Femur (tissue), 1 donor: ENCODE measurements around the gene NLN.
A peak's percentile ranks its signal among the peaks of the same experiment; 100 is the strongest.
"Not testable (repeated sequence)": the region's sequence is repeated elsewhere in the genome, so short reads cannot be mapped to it uniquely, and the experiment has no call there.

Experiments used
- DNase-seq: peaks from one replicate; pipeline ENCODE4 v3.0.0-alpha.2; 2017

NLN gene

GRCh38 chr5:65775476-65775875 is 53.5 kb downstream of the NLN start:
- DNase-seq: no peak

- no peak for DNase-seq
Observed at GRCh38 chr5:65776441-65777141, 54.6 kb downstream of the NLN start.

- no peak for DNase-seq
Observed at GRCh38 chr5:65778126-65778525, 56.1 kb downstream of the NLN start.

GRCh38 chr5:65779643-65780042 is 57.6 kb downstream of the NLN start:
- DNase-seq: no peak

- not testable (repeated sequence) for DNase-seq
Observed at GRCh38 chr5:65788296-65788695, 66.3 kb downstream of the NLN start.

- no peak for DNase-seq
Observed at GRCh38 chr5:65790371-65791163, 68.6 kb downstream of the NLN start.

GRCh38 chr5:65791712-65792673 is 70.0 kb downstream of the NLN start:
- peak; percentile 55 for DNase-seq

GRCh38 chr5:65796269-65796668 is 74.3 kb downstream of the NLN start:
- no peak for DNase-seq

- no peak for DNase-seq
Observed at GRCh38 chr5:65796751-65797316, 74.8 kb downstream of the NLN start.

- DNase-seq: no peak
Observed at GRCh38 chr5:65797481-65797880, 75.5 kb downstream of the NLN start.

- no peak for DNase-seq
Observed at GRCh38 chr5:65799857-65800256, 77.9 kb downstream of the NLN start.

- DNase-seq: no peak
Observed at GRCh38 chr5:65800775-65801174, 78.8 kb downstream of the NLN start.

- no peak for DNase-seq
Observed at GRCh38 chr5:65801352-65801783, 79.4 kb downstream of the NLN start.

- DNase-seq: no peak
Observed at GRCh38 chr5:65802080-65802479, 80.1 kb downstream of the NLN start.

GRCh38 chr5:65802820-65803219 is 80.8 kb downstream of the NLN start:
- no peak for DNase-seq

GRCh38 chr5:65803699-65804391 is 81.8 kb downstream of the NLN start:
- DNase-seq: no peak

- DNase-seq: no peak
Observed at GRCh38 chr5:65805089-65805488, 83.1 kb downstream of the NLN start.

- not testable (repeated sequence) for DNase-seq
Observed at GRCh38 chr5:65807494-65807893, 85.5 kb downstream of the NLN start.

- no peak for DNase-seq
Observed at GRCh38 chr5:65808251-65808741, 86.3 kb downstream of the NLN start.

GRCh38 chr5:65808818-65809217 is 86.8 kb downstream of the NLN start:
- no peak for DNase-seq

GRCh38 chr5:65809817-65810531 is 88.0 kb downstream of the NLN start:
- peak; percentile 79 for DNase-seq
